Panc1 (cell line): ENCODE results near the gene FRMPD1. TPM values are rescaled to one million over a fixed set of nuclear protein-coding genes. Genes with fewer than 3 reads are reported as not detected.
"Not testable (repeated sequence)": the region's sequence is repeated elsewhere in the genome, so short reads cannot be mapped to it uniquely, and the experiment has no call there.

ENCODE experiments used
- ATAC-seq: fragments of 200-7000 bp; cut with Tn5 transposase; 2 replicates; pipeline ENCODE4 v1.9.1; 2020; ENCODE audit warnings: mild to moderate bottlenecking, moderate library complexity
- Bru-seq: library from RNA; stranded (reverse); fragments of 400-500 nt; gene quantifications from one replicate; lab custom pipeline; 2021; lab: Mats Ljungman, UMichigan
- BruChase-seq, 2 experiments: library from RNA; stranded (reverse); fragments of 400-500 nt; gene quantifications; one replicate each; lab custom pipeline; 2021; lab: Mats Ljungman, UMichigan
- BruUV-seq: library from RNA; stranded (reverse); fragments of 400-500 nt; replicated peaks from 2 replicates; lab custom pipeline; 2021; lab: Mats Ljungman, UMichigan
- CTCF ChIA-PET: fragments of 300-600 bp; sonication (Branson Sonifier 250); formaldehyde crosslinking; loops from one replicate; lab custom pipeline; 2022; ENCODE audit warnings: antibody characterized with exemption; lab: Charles Lee
- POLR2A ChIA-PET: fragments of 300-600 bp; sonication (Branson Sonifier 250); formaldehyde crosslinking; loops from one replicate; lab custom pipeline; 2022; ENCODE audit warnings: antibody characterized with exemption; lab: Charles Lee
- DNase-seq: peaks from one replicate; pipeline ENCODE4 v3.0.0-alpha.2; 2010; ENCODE audit warnings: low read depth, low spot score
- H3K27ac ChIP-seq: 2 replicates; pipeline ENCODE4 v1.5.1; 2011; ENCODE audit warnings: mild to moderate bottlenecking, low read length, inconsistent platforms
- H3K27me3 ChIP-seq: fragments of 200-500 bp; sonication (Bioruptor generic); 2 replicates; pipeline ENCODE4 v1.6.0; 2014; ENCODE audit warnings: low read length, inconsistent platforms; ENCODE audit not compliant: control insufficient read depth, insufficient read depth
- H3K36me3 ChIP-seq: fragments of 200-500 bp; sonication (Bioruptor generic); 2 replicates; pipeline ENCODE4 v1.5.1; 2014; ENCODE audit warnings: inconsistent platforms, mild to moderate bottlenecking, low read length, moderate library complexity; ENCODE audit not compliant: control insufficient read depth, insufficient read depth
- H3K4me1 ChIP-seq: 2 replicates; pipeline ENCODE4 v1.5.1; 2011; ENCODE audit warnings: inconsistent platforms, mild to moderate bottlenecking, low read length, moderate library complexity; ENCODE audit not compliant: control insufficient read depth, insufficient read depth
- H3K4me3 ChIP-seq, 2 experiments: 2 replicates each; pipeline ENCODE4 v1.5.1; 2011 to 2012; ENCODE audit warnings: low read depth in 2 of 2, low read length in 2 of 2, mild to moderate bottlenecking in 2 of 2, inconsistent platforms in 1 of 2, moderate library complexity in 1 of 2
- H3K9me3 ChIP-seq: fragments of 200-500 bp; sonication (Bioruptor generic); 2 replicates; pipeline ENCODE4 v1.5.1; 2014; ENCODE audit warnings: low read depth, mild to moderate bottlenecking, inconsistent platforms, low read length, moderate library complexity; ENCODE audit not compliant: control insufficient read depth, insufficient read depth
- POLR2AphosphoS5 ChIP-seq: IDR thresholded peaks from 2 replicates; pipeline ENCODE4 v1.6.1; 2012; ENCODE audit warnings: mild to moderate bottlenecking, low read depth, low read length, moderate library complexity
- REST ChIP-seq, 2 experiments: IDR thresholded peaks; 2 replicates each; pipeline ENCODE4 v1.6.1; 2011 to 2012; ENCODE audit warnings: low read depth in 2 of 2, control low read depth in 1 of 2, low read length in 1 of 2, mild to moderate bottlenecking in 1 of 2, moderate library complexity in 1 of 2; ENCODE audit not compliant: insufficient read depth in 1 of 2
- SIN3A ChIP-seq: IDR thresholded peaks from 2 replicates; pipeline ENCODE4 v1.6.1; 2012; ENCODE audit warnings: low read depth, mild to moderate bottlenecking, low read length, moderate library complexity, borderline replicate concordance; ENCODE audit not compliant: insufficient read depth
- TCF7L2 ChIP-seq: IDR thresholded peaks from 2 replicates; pipeline ENCODE4 v1.6.1; 2011; ENCODE audit warnings: mild to moderate bottlenecking, low read depth, low read length, inconsistent platforms
- in situ Hi-C: cut with HindIII; loops from 2 replicates; pipeline ENCODE4 v1.10.0; 2016; ENCODE audit warnings: low sequenced_read_pairs, low pct_unique_long_range_greater_than_20kb
- intact Hi-C: fragments of 100-400 bp; cut with micrococcal nuclease; formaldehyde crosslinking; loops from one replicate; pipeline ENCODE4 v1.10.0; 2022; ENCODE audit not compliant: unreplicated experiment
- long read RNA-seq: library from polyadenylated mRNA; unstranded; transcript quantifications from one replicate; pipeline ENCODE4 v2.0.0, GENCODE V29; 2021; ENCODE audit not compliant: unreplicated experiment
- polyA plus RNA-seq: library from polyadenylated mRNA; unstranded; fragments of >200 nt; gene quantifications from one replicate; pipeline ENCODE4 v1.2.1, GENCODE V29; 2012; ENCODE audit warnings: missing spikeins; ENCODE audit not compliant: insufficient read length
- total RNA-seq: library from RNA; stranded (reverse); gene quantifications from one replicate; pipeline ENCODE4 v1.2.1, GENCODE V29; 2021; ENCODE audit not compliant: unreplicated experiment
- TF ChIP-seq, protein P1 (sequence below): fragments of 450-650 bp; IDR thresholded peaks from 2 replicates; pipeline ENCODE4 v1.5.1; 2017; ENCODE audit warnings: mild to moderate bottlenecking

The FRMPD1 gene, protein sequence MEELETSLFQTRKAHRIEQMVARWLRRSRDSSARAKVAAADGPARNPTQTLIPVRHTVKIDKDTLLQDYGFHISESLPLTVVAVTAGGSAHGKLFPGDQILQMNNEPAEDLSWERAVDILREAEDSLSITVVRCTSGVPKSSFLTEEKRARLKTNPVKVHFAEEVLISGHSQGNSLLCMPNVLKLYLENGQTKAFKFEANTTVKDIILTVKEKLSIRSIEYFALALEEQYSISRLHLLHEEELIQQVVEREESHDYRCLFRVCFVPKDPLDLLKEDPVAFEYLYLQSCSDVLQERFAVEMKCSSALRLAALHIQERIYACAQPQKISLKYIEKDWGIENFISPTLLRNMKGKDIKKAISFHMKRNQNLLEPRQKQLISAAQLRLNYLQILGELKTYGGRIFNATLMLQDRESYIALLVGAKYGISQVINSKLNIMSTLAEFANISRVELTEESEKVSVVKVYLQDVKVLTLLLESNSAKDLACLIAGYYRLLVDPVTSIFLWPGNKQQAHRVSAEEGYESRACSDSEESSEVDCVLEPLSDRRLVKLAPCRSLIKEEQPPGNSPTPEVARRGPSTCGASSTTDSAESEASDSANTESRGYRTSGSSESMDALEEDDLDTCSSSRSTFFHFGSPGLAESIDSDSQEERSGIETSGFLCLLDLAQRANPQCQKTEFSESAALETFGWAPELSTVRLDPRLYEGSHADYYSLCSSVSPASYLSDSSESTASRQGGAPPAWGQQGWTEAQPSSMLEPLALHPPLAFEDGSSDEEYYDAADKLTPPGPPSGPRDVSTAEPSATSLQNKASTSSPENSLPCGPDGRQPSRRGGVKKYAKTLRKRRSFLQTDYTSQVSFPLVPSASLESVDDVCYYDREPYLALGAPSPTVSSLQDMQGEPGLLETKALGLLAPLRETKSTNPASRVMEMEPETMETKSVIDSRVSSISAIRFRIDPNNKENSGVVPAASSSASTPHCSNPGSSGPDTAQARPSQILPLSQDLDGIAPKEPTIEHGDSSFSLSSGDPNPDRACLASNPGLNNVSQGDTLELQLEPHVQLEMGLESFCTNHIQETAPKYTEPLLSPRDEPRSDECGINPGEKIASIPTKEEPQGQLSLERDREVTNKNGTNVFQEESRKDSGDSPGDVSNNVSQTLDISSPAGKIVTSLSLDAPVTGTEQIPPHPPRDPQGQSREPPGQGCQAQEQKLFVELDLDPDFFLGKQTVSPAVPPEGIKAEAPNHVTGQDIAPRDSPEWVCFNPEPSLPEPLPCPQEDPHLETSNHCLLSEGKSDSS (N-terminal part only)
- total RNA-seq (0.21 TPM), Bru-seq, nascent RNA (percentile 19 among the genes with signal in this experiment), BruChase-seq, experiment 1, labeled RNA remaining after a 2-hour chase (percentile 15 among the genes with signal in this experiment), BruChase-seq, experiment 2, labeled RNA remaining after a 6-hour chase (percentile 14 among the genes with signal in this experiment)
- 0.18 TPM for polyA plus RNA-seq
- long read RNA-seq, partial matches to known transcripts = 1 of 1 reads
- long read RNA-seq, other reads (novel, unspliced or antisense) = 0 of 1 reads

DNA sequence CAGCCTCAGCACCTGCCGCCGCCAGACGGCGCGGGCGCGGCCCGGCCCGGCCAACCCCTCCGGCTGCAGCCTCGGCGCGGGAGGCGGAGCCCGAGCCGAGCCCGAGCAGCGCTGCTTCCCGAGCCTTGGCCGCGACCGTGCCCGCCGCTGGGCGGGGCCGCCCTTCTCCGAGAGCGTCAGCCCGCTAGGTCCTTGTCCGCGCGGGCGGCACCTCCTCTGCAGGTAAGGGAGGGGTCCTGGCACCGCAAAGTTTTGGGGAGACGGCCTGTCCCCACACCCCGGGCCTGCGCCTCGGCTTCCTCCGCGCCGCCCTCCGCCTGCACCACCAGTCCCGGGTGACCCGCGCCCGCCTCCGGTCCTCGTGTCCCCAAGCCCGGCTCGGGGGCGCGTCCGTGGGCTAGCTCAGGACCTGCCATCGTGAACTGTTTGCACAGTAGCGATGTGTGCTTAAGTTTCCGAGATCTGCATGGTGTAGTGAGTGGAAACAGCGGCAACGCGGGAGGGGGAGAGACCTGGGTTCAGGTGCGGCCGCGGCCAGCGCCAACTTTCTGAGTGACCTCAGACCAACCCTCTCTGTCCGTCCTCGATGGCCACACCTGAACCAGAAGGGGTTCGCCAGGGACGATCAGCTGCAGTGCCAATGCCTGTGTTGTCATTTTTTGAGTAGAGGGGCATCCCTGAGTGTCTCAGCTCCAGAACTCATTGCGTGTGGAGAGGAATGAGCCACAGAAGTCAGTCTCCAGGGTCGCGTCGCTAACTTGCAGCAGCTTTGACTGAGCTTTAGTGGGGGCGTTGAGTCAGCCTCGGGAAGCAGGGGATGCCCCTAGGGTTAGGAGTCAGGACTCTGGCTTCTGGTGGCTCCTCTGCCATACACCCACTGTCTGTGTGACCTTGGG lies at the start of gene FRMPD1:
TSS of gene FRMPD1 (plus strand) at position 82 of the 896 bp plus-strand sequence. CDS start 41,688 bp downstream, outside the sequence.
- POLR2A ChIA-PET = interaction anchor here (0.7 kb wide), 1 partner anchor 78 kb away, joined by 4 read pairs; no protein-coding TSS in a partner anchor
- no peak for DNase-seq

GRCh38 chr9:37602061-37602460 lies 48.7 kb upstream of the FRMPD1 start:
- BruUV-seq, H3K4me1 ChIP-seq, DNase-seq, H3K4me3 ChIP-seq, H3K36me3 ChIP-seq, H3K27ac ChIP-seq, in situ Hi-C loops, intact Hi-C loops, ATAC-seq, H3K9me3 ChIP-seq, POLR2A ChIA-PET: not testable (repeated sequence)
- CTCF ChIA-PET = interaction anchor here (0.6 kb wide), 1 partner anchor 14 kb away, joined by 8 read pairs; no protein-coding TSS in a partner anchor
- H3K27me3 ChIP-seq = peaks cover 17% of the 10 kb centered on the region; the same call in 1 of the 2 replicates

More for the DNA sequence above, at the start of gene FRMPD1:
- H3K36me3 ChIP-seq = no peaks in the 10 kb centered on the region
- H3K4me3 ChIP-seq = peak within 1 kb of the TSS; percentile 51 to 57
- no peak within 1 kb of the TSS for H3K27ac ChIP-seq
- peak; percentile 96 for ATAC-seq
- H3K27me3 ChIP-seq = peaks cover 49% of the 10 kb centered on the region
- CTCF ChIA-PET = no interaction called here
- H3K4me1 ChIP-seq = peaks cover 8% of the 10 kb centered on the region; the same call in 1 of the 2 replicates
- intact Hi-C loops = no loop called here
- TF ChIP-seq SIN3A = no peak
- TF ChIP-seq REST (IDR thresholded peaks at IDR 0.05; ENCODE audit: insufficient read depth in 1 of 2, low read depth in 2 of 2, low read length in 1 of 2) = no peak
- no peak; the same call in 1 of the 2 replicates for TF ChIP-seq TCF7L2
- TF ChIP-seq, protein P1, sequence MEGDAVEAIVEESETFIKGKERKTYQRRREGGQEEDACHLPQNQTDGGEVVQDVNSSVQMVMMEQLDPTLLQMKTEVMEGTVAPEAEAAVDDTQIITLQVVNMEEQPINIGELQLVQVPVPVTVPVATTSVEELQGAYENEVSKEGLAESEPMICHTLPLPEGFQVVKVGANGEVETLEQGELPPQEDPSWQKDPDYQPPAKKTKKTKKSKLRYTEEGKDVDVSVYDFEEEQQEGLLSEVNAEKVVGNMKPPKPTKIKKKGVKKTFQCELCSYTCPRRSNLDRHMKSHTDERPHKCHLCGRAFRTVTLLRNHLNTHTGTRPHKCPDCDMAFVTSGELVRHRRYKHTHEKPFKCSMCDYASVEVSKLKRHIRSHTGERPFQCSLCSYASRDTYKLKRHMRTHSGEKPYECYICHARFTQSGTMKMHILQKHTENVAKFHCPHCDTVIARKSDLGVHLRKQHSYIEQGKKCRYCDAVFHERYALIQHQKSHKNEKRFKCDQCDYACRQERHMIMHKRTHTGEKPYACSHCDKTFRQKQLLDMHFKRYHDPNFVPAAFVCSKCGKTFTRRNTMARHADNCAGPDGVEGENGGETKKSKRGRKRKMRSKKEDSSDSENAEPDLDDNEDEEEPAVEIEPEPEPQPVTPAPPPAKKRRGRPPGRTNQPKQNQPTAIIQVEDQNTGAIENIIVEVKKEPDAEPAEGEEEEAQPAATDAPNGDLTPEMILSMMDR = no peak
- TF ChIP-seq POLR2AphosphoS5 = no peak
- H3K9me3 ChIP-seq = no peaks in the 10 kb centered on the region
- in situ Hi-C loops = no loop called here
- no TSS peak for BruUV-seq
